ENCODE measurements around the gene DNM3.

GRCh38 chr1:172354291-172355274 is 513.3 kb downstream of the DNM3 start:
- TF ChIP-seq CTCF (IDR thresholded peaks at IDR 0.05; ENCODE audit: low read length) (no peak), EZH2 (optimal IDR thresholded peaks at IDR 0.05; ENCODE audit: low read depth, low read length) (no peak), EZH2phosphoT487 (IDR thresholded peaks at IDR 0.05; ENCODE audit: low read length) (no peak)
